Measurements from ENCODE around the gene PHYHIPL. TPM values are rescaled to one million over a fixed set of nuclear protein-coding genes. Genes with fewer than 3 reads are reported as not detected.

PHYHIPL gene
- total RNA-seq, 1 experiment from 2014 or later, result not detected

DNA sequence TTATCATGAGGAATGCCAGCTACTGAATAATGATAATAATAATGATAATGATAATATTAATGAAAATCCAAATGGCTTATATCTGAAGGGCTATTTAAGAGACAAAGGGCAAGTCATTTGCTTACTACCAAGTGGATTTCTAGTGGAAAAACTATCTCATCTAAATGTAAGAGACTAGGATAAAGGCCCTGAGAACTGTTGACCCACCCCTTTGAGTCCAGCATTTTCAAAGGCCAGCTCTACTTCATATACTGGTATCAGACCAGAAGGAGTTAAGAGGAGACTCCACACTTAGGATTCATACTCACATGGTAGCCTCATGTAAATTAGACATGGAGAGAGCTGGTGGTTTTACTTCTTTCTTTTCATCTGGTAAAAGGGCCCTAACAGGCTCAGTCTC is 76.0 kb downstream of the PHYHIPL start:
- no peak for DNase-seq (ENCODE audit: low read depth)

DNA sequence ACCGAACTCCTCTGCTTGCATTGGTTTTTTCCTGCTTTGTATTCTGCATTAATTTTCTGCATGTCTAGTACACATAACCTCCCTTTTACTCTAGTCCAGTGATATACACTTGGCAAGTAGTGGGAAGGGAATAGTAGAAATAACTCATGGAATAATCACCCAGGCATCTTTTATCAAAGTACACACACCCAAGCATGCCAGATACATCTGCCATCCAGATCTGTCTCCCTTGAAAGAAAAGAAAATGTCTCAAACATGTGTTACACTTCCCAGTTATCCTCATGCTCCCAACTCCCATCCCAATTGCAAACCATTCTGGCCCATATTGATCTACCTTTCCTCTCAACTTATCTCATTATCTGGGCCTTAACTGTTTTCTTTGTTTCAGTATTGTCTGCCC is 79.0 kb downstream of the PHYHIPL start:
- no peak for DNase-seq (ENCODE audit: low read depth)

DNA sequence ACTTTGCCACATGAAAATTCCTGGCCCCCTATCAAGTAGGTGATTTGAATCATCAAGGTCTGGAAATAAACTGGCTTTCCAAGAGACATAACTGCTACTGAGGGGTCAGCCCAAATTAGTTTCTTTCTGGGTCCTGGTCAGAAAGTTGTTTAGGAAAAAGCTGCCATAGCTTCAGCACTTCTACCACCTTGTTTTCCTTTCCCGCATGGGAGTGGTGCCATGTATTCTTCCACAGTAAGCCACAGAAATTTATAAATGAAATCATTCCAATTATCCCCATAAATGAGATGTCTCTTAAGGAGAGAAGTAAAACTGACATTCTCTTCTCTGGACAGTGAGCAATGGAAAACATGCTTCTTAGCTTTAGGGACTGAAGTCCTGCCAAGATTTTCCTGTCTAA is 80.8 kb downstream of the PHYHIPL start:
- no peak for DNase-seq (ENCODE audit: low read depth)

DNA sequence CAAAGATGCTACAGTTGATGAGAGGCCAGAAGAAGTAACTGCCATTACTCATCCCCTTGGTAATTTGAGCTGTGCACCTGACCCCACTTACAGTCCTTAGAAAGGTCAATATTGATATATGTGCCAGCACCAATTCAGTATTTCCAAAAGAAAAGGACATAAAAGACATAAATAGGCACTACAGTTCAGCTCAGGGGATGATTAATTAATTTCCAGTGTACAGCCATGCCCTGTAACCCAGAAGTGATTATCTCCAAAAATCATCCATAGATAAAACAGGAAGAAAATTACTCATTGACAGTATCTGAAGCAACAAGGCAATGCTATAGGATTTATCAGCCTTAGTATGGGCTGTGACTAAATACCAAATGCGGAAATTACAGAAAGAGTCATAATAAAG is 82.4 kb downstream of the PHYHIPL start:
- DNase-seq (ENCODE audit: low read depth), result no peak

DNA sequence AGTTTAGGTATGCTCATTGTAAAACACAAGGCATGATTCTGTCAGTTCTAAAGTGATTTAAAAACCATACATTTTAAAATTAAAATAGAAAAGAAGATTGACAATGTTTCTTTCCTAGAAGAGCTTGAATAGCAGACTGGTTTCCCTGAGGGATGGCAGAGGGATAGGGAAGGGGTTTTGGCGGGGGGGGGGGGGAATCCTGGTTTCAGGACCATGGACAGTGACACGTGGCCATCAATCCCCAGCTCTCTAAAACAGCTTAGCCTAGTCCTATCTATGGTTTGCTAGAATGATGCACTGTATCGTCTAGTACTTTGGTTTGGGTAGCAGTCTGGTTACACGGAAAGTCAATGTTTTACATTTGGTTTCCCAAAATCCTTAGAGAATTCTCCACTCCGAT is 88.7 kb downstream of the PHYHIPL start:
- no peak for DNase-seq (ENCODE audit: low read depth)

DNA sequence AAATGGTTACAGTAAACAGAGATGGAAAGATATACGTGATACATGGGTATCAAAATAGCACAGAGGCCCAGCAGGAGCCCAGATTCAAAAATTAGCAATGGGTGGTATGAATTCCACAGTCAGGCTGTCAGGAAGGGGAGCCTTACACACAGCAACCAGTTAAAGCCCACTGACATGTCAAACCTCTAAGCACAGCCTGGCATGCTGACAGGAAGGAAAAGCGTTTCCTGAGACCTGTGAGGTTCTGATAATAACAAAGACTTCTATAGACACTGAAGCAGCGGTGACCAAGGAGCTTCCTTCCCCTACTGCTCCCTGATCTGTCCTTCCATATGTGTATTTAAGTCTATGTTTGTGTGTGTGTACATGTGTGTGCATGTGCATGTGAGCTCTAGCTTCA is 89.9 kb downstream of the PHYHIPL start:
- DNase-seq (ENCODE audit: low read depth), result no peak

DNA sequence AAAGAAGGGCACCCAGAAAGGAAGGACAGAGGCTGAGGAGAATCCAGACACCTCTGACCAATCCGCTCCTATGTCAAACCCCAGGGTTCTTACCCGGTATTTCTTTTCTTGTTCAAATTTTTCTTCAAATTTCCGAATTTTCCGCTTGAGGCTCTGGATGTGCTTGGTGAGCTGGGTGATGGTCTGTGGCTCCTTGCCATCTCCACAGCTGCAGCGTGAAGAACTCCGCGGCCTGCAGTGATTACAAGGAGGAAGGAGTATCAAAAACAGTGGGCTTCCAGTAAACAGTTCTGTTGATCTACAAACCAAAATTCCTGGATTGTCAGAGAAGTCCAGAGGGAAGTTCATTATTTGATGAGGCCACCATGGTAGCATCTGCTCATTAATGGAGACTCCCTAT is 92.0 kb downstream of the PHYHIPL start:
- DNase-seq (ENCODE audit: low read depth), result no peak

DNA sequence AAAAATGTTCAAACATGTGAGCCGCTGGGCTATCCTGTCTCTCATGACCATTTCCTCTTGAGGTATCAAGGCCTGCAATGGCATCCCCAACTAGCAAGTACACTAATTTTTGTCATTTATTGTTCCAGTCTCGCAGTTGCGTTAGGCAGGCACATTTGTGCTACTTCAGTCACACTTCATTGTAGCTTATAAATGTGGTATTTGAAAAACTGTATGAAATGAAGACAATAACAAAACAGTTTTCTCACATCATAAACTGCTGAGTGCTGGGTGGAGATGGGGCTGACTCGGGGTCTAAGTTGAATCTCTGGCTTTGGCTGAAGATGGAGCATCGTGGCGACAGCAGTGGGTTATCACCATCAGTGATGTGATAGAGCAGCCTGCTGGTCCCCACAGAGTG is 93.2 kb downstream of the PHYHIPL start:
- DNase-seq (ENCODE audit: low read depth), result no peak

DNA sequence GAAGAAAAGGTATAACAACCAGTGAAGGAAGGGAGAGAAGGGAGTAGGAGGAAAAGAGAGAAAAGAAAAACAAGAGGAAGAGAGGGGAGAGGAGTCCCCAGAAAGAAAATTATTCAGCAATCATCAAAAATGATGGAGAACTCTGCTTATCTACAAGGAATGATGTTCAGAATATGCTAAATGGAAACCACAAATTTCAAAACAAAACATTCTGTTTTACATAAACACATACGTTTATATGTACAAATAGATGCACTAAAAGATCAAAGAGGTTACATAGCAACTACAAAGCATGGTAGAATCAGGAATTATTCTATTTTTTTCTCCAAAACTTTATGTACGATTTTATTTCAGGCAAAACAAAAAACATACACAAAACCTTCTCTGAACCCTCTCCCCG is 94.0 kb downstream of the PHYHIPL start:
- DNase-seq (ENCODE audit: low read depth), result no peak

DNA sequence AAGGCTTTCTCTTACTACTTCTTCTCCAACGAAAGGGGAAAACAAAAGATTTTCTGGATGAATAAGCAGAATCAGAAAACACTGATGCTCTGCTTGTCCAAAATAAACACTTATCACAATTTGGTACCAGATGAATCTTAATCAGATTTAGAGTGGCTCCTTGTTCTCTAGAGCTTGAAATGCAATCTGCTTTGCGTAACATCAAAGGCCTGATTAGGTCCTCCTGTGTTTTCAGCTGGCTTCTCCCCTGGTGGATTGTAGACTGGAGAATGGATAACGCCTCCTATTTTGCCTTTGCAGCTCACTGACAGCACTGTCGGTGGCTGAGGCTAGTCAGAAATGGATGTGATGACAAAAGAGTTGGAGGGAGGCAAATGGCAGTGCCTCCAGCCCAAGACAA is 94.7 kb downstream of the PHYHIPL start:
- no peak for DNase-seq (ENCODE audit: low read depth)

DNA sequence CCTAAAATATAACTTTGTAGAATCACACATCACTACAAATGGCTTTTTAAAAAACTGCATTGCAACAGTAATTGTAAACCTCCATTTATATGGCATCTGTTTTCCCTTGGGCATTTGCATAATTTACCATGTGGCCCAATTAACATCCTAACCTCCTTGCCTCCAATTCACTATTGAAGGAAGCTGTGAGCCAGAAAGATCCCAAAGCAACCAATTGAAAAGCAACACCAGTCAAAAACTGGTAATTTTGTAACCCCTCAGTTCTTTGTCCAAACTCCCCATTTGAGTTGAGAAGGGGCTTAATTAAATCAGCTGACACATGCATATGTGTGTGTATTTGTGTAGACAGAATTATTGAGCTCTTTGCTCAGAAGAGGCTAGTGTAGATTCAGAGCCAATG is 95.6 kb downstream of the PHYHIPL start:
- DNase-seq (ENCODE audit: low read depth), result no peak

DNA sequence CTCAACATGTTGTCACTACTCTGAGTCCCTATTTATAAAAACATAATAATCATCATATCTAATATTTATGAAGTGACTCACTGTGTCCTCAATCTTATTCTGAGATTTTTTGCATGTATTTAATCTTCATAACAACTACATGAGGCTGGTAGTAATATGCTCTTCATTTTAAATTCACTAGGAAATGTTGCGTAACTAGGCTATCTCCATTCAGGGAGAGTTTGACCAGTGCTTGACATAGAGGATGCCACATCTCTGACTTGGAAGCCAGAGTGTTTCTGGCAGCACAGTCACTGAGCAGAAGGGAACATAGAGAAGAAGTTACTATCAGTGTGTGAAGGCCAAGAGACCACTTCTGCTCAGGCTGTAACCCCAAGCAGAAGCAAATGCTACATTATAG is 97.0 kb downstream of the PHYHIPL start:
- no peak for DNase-seq (ENCODE audit: low read depth)

DNA sequence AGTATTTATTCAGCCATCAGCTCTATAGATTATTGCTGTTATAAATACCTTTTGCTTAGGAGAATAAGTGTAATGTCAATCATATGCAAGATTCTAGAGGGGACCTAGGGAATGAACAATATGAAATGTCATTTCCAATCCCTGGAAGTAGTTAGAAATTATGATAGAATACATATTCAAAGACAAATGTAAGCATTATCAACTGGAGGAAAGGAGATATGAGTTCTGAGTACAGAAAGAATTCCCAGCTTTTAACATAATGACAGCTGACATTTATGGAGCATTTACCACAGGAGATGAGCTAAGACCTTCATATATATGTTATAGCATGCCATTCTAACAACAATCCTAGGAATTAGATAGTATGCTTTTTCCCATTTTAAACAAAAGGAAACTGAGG is 99.7 kb downstream of the PHYHIPL start:
- no peak for DNase-seq (ENCODE audit: low read depth)

DNA sequence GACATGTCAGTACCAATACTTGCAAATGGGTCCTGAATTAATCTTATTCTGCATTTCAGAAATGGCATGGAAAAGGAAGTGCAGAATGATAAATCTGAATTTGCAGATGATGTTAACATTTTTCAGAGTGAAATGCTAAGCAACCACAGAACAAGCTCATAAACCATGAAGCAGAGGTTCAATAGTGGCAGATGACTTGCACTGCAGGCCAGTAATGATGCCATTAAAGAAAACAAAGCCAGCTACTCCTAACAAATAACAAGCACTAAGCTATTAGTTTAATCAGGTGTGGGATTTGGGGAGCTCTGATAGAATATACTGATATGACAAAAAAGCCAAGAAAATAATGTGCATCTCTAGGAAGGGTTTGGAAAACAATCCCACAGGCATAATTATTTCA is 100.5 kb downstream of the PHYHIPL start:
- no peak for DNase-seq (ENCODE audit: low read depth)

DNA sequence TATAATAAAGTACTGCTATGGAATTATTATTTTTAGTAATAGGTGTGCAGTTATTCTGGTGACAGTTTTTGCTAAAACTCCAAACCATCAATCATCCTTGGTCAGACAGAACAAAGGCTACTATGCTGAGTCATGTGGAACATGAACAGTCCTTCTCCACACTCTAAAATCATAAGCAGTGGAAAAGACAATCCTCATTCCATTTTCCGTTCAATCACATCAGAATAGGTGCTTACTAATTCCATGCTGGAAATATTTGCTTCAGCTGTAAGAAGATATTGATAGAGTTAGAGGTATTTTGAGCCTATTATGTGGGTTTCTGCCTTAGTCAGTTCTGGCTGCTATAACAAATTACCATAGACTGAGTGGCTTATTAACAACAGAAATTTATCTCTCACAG is 103.0 kb downstream of the PHYHIPL start:
- DNase-seq (ENCODE audit: low read depth), result no peak

DNA sequence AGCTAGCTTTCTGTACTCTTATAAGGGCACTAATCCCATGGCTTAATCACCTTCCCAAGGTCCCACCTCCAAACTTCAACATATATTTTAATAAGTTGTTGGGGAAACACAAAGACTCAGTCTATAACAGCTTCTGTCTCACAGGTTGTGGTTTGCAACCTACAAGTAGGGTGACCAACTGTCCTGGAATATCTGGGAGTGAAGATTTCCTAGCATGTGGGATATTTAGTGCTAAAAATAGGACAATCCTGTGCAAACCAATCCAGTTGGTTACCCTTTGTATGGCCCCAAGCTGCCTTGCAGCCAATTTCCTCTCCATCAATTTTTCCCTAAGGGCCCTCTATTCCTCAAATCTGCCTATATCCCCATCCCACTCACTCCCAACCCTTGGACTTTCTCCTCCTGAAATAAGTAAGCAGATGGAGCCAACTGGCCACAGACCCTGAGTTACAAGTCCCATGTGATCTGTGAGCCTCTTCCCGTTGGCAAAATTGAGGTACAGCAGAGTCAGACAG is 103.6 kb downstream of the PHYHIPL start:
- DNase-seq (ENCODE audit: low read depth), result no peak

DNA sequence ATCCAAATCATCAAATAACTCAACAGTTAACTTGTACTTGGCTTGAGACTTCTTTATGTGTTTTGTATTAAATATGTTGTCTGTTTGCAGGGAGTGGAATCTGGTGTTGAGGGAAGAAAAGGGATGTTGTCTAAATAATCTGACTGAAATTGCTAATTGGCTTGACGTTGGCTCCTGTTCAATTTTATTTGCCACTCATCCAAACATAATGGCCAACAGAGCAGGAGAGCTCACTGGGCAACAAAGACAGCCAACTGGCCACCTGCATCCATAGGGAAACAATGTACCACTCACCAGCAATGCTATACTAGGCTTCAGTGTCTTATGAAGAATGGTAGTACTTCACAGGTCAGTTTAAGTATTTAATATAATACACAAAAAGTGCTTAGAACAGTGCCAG is 105.4 kb downstream of the PHYHIPL start:
- no peak for DNase-seq (ENCODE audit: low read depth)

DNA sequence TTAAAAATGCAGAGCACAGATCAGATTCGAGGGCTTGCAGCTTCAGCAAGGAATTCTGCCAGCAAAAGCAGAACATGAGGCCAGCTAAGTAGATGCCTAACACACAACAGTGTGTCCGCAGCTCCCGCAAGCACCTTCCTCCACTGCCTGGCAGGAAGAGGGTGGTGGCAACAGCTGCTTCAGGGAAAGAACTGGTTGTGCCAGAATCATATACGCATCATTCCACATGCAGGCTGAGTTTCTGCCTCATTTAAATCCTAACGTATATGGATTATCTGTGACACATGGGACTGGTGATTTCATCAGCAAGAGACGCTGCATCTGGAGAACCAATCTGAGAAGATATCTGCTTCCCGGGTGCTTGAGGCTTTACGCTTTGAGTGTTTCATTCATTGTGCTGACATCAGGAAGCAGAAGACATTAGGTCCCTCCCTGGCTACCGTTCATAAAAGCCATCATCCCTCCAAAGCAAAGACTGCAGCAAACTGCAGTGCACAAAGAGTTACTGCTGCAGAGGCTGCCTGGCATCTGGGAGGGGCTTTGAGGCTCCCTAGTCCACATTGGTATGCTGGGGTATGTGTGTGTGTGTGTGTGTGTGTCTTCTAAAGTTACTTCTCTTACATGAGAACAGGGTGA is 107.1 kb downstream of the PHYHIPL start:
- no peak for DNase-seq (ENCODE audit: low read depth)

DNA sequence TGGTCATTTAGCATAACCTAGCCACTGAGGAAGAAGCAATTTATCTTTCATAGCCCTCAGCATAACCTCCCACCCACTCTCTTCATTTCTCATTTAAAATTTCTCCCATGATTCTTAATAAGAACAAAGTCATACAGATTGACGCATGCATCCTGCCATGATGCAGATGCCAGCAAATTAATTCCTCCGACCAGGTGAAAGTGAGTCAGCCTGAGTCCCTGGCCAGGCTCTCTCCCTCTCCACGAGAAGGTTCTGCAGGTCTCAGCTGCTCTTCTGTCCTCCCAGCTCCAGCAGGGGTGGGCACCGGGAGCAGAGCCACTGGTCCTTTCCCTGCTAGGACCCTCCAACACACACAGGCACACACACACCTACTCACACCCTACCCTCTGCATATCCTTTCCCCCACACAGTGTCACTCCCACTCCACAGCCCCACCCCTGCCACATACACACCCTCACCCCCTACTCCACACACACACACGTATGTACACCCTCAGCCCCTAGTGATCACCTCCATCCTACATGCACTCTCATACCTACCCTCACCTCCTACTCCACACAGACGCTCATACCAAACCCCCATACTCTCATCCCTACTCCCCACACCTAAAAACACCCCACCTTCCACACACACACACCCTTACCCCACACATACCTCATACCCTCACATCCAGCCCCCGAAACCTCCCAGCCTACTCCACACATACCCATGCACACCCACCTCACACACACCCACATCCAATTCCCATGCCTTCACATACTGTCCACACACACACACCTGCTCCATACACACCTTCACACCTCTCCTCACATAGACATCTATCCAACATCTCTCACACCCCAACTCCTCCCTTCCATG is 107.9 kb downstream of the PHYHIPL start:
- no peak for DNase-seq (ENCODE audit: low read depth)

DNA sequence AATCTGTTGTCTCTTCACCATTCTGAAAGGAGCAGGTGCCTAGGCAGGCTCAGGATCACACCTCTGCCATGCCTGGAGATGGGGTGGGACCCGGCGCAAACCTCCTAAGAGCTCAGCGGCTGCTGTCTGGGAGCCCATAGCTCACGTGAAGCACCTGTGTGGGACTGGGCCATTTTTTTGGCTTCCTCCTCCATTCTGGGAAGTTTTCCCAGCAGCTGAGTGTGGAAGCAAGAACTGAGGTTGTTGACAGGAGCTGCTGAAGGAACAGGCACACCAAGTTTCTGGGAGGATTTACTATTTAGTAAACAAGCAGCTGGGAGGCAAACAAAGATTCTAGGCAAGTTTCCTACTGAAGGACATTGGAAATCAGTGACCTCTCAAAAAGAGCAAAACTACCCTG is 108.6 kb downstream of the PHYHIPL start:
- DNase-seq (ENCODE audit: low read depth), result no peak

DNA sequence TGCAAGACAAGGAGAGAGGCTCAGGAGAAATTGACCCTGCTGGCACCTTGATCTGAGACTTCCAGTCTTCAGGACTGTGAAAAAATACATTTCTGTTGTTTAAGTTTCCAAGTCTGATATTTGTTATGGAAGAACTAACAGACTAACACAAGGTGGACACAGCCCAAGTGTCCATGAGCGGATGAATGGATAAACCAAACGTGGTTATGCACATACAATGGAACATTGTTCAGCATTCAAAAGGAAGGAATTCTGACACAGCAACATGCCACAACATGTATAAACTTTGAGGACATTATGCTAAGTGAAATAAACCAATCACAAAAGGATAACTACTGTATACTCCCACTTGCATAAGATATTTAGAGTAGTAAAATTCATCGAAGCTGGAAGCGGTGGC is 109.4 kb downstream of the PHYHIPL start:
- DNase-seq (ENCODE audit: low read depth), result no peak

DNA sequence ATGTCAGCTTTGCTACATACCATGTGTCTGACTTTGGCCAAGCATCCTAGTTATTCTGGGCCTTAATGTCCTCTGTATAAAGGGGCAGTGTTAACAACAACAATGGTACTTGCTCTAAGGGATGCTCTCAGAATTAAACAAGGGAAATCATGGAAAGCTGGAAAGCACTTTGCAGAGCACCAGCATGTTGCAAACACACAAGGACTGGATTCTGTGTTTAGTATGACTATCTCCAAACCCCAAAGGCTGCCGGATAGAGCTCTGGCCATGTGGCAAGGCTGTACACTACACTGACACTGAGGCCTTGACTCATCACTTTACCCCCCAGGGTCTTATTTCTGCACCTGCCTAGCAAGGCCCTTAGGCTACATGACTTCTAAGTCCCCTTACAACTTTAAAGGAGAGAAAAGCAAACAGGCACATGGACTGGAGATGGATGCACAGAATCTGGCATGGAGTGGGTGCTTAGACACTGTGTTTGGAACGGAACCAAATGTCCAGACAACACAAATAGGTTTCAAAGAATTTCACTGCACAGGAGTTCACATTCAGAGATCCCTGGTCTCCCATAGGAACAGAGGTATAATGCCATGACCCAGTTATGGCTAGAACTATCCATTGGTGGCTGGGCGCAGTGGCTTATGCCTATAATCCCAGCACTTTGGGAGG is 111.3 kb downstream of the PHYHIPL start:
- DNase-seq (ENCODE audit: low read depth), result peak; percentile 7

DNA sequence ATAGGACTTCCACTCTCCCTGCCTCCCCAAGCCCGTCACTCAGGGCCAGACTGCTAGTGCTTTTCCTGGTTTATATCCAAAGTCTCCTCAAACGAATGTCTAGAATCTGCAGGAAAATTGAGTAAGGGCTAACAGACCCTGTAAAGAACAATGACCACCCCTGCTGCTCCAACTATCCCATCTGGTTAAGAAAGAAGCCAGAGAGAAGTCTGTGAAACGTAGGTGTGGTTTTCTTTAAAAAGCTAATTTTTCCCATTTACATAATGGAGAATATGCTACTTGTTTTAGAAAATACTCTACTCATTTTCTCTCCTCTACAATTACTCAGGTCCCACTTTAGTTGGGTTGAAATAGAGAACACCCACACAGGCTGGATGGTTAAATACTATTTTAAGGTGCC is 113.4 kb downstream of the PHYHIPL start:
- DNase-seq (ENCODE audit: low read depth), result no peak
